HG03575 (cell line): ENCODE data around the gene SMC1A.
"Not testable (repeated sequence)": the region's sequence is repeated elsewhere in the genome, so short reads cannot be mapped to it uniquely, and the experiment has no call there.

Source experiments
- ATAC-seq: cut with Tn5 transposase; IDR thresholded peaks from one replicate; pipeline ENCODE4 v1.9.1; 2021; ENCODE audit not compliant: unreplicated experiment, insufficient number of reproducible peaks, low FRiP score; ENCODE audit errors: extremely low read depth

The SMC1A gene

GRCh38 chrX:53422086-53422860 lies at the start of gene SMC1A:
SMC1A (minus strand) TSS chrX:53422654; CDS start chrX:53422600, 54 bp downstream.
- ATAC-seq, result peak; percentile 76

- ATAC-seq, result no peak
These were observed 48.9 kb upstream of the SMC1A start for GRCh38 chrX:53471346-53471745.

- ATAC-seq, result not testable (repeated sequence)
These were observed 46.2 kb upstream of the SMC1A start for GRCh38 chrX:53468659-53469058.

GRCh38 chrX:53458082-53458481 lies 35.6 kb upstream of the SMC1A start:
- ATAC-seq, result no peak

- ATAC-seq, result no peak
These were observed 33.8 kb upstream of the SMC1A start for GRCh38 chrX:53456254-53456653.

- ATAC-seq, result no peak
These were observed 30.4 kb upstream of the SMC1A start for GRCh38 chrX:53452812-53453211.

GRCh38 chrX:53449632-53450031 lies 27.2 kb upstream of the SMC1A start:
- no peak for ATAC-seq

- ATAC-seq, result no peak
These were observed 25.0 kb upstream of the SMC1A start for GRCh38 chrX:53447441-53447840.

GRCh38 chrX:53445977-53446376 lies 23.5 kb upstream of the SMC1A start:
- ATAC-seq, result no peak

- no peak for ATAC-seq
These were observed 19.8 kb upstream of the SMC1A start for GRCh38 chrX:53442322-53442631.

GRCh38 chrX:53441531-53442321 lies 19.3 kb upstream of the SMC1A start:
- ATAC-seq, result no peak

GRCh38 chrX:53440621-53441517 lies 18.4 kb upstream of the SMC1A start:
- ATAC-seq, result no peak

- ATAC-seq, result no peak
These were observed 17.6 kb upstream of the SMC1A start for GRCh38 chrX:53440101-53440500.

GRCh38 chrX:53438832-53439230 lies 16.4 kb upstream of the SMC1A start:
- ATAC-seq, result no peak

- ATAC-seq, result no peak
These were observed 15.8 kb upstream of the SMC1A start for GRCh38 chrX:53438174-53438831.

GRCh38 chrX:53437206-53437605 lies 14.8 kb upstream of the SMC1A start:
- no peak for ATAC-seq

GRCh38 chrX:53435997-53436396 lies 13.5 kb upstream of the SMC1A start:
- peak; percentile 53 for ATAC-seq

GRCh38 chrX:53433651-53434639 lies 11.5 kb upstream of the SMC1A start, which contains the start of gene HSD17B10:
HSD17B10 (minus strand) TSS chrX:53434370; CDS start chrX:53434345, 25 bp downstream.
- peak; percentile 69 for ATAC-seq
